Bronchial epithelial cell (primary cell): ENCODE data around the gene KCTD16. TPM values are rescaled to one million over a fixed set of nuclear protein-coding genes. Genes with fewer than 3 reads are reported as not detected.

ENCODE experiments used
- DNase-seq: peaks from one replicate; pipeline ENCODE4 v3.0.0-alpha.2; 2010; ENCODE audit warnings: low read depth
- FAIRE-seq: peaks from 2 replicates; lab custom pipeline; 2011; peaks lifted over from hg19 to GRCh38; lab: Jason Lieb, UNC
- H3K27me3 ChIP-seq: 2 replicates; pipeline ENCODE4 v1.5.1; 2011; ENCODE audit warnings: low read length; ENCODE audit not compliant: control insufficient read depth, insufficient read depth
- H3K36me3 ChIP-seq: 2 replicates; pipeline ENCODE4 v1.5.1; 2011; ENCODE audit warnings: low read length; ENCODE audit not compliant: control insufficient read depth, insufficient read depth
- H3K4me3 ChIP-seq: 2 replicates; pipeline ENCODE4 v1.5.1; 2011; ENCODE audit warnings: mild to moderate bottlenecking, low read depth, low read length, control low read depth
- total RNA-seq: library from RNA; depleted of rRNA; stranded (reverse); fragments of >200 nt; gene quantifications from 2 replicates; pipeline ENCODE4 v1.2.1, GENCODE V29; 2014
- TF ChIP-seq, protein P1 (sequence below): IDR thresholded peaks from 2 replicates; pipeline ENCODE4 v1.5.1; 2011; ENCODE audit warnings: mild to moderate bottlenecking, moderate library complexity, low read length, control low read depth, inconsistent platforms; ENCODE audit not compliant: insufficient read depth, severe bottlenecking

The KCTD16 gene
- total RNA-seq, 1 donor from 2014 or later, result under 0.01 TPM

DNA sequence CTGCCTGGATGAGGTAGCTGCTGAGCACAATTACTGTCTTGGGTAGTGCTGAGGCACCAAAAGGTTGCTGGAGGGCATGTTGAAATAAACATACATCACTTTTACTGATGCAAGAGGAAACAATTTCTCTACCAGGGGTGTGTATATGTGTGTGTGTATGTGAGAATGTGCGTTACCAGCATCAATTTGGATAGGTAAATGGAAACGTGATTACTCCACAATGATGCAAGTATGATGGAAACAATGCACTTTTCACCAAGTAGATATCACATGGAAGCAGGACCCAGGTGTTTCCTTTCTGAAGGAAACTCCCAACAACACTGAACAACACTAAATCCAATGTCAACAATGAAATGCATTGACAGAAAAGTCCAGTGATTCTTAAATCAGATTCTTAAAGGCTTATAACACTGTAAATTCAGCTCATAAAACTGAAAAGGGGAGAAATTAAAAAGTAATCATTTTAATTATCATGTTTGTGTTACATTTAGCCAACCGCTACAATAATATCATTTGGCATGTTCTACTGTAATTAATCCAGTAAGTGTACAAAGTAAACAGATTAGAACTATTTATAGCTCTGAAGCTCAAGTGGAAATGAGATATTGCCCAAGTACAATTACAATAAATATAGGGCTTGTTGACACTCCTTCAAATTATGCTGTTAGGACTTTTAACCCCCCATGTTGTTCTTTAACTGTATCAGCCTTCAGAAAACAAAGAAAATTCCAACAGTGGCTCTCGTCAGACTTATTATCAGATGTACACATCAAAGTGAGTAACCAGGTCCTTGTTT lies 25.5 kb upstream of the KCTD16 start:
- peak; percentile 92 for DNase-seq
- no peaks in the 10 kb centered on the region for H3K36me3 ChIP-seq

DNA sequence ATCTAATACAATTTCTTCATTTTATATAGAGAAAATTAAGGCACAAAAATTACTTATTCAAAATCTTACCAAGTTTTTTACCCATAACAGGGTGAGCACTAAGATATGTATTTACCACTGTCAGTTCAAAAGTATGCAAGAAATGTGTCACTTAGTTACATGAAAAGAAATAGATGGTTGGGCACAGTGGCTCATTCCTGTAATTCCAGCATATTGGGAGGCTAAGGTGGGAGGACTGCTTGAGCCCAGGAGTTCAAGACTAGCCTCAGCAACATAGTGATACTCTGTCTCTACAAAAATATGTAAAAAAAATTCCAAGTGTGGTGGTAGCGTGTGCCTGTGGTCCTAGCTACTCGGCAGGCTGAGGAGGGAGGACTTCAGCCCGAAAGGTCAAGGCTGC lies 19.6 kb upstream of the KCTD16 start:
- Histone ChIP-seq H3K4me3 (no peak overlapping the region), H3K27me3 (no peaks in the 10 kb centered on the region), H3K36me3 (no peaks in the 10 kb centered on the region)
- TF ChIP-seq, protein P1, sequence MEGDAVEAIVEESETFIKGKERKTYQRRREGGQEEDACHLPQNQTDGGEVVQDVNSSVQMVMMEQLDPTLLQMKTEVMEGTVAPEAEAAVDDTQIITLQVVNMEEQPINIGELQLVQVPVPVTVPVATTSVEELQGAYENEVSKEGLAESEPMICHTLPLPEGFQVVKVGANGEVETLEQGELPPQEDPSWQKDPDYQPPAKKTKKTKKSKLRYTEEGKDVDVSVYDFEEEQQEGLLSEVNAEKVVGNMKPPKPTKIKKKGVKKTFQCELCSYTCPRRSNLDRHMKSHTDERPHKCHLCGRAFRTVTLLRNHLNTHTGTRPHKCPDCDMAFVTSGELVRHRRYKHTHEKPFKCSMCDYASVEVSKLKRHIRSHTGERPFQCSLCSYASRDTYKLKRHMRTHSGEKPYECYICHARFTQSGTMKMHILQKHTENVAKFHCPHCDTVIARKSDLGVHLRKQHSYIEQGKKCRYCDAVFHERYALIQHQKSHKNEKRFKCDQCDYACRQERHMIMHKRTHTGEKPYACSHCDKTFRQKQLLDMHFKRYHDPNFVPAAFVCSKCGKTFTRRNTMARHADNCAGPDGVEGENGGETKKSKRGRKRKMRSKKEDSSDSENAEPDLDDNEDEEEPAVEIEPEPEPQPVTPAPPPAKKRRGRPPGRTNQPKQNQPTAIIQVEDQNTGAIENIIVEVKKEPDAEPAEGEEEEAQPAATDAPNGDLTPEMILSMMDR, result no peak
- DNase-seq (no peak), FAIRE-seq (no peak)

More for the DNA sequence above, 25.5 kb upstream of the KCTD16 start:
- H3K4me3 ChIP-seq, result no peak overlapping the region
- TF ChIP-seq, protein P1, result no peak
- no peaks in the 10 kb centered on the region for H3K27me3 ChIP-seq
- peak; percentile 82 for FAIRE-seq

DNA sequence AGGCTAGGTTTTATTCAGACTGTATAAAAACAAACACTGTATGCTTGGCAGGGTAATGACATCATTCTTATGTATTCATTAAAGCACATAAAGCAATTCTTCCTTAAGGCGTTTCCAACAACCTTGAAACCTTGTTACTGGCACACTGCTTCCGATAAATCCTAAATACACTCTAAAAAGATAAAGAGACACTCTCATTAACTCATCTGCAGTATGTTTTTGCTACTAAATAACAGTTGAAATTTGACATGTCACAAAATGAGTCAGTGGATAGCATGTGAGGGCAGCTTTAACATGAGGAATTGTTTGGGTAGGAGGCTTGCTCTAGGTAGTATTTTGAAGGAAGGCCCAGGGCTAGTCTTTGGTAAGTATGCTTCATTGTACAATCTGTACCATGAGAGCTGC lies 13.9 kb upstream of the KCTD16 start:
- Histone ChIP-seq H3K27me3 (no peaks in the 10 kb centered on the region), H3K36me3 (peaks cover 1% of the 10 kb centered on the region), H3K4me3 (no peak overlapping the region)
- DNase-seq, result peak; percentile 40
- TF ChIP-seq, protein P1, result no peak
- FAIRE-seq, result no peak

DNA sequence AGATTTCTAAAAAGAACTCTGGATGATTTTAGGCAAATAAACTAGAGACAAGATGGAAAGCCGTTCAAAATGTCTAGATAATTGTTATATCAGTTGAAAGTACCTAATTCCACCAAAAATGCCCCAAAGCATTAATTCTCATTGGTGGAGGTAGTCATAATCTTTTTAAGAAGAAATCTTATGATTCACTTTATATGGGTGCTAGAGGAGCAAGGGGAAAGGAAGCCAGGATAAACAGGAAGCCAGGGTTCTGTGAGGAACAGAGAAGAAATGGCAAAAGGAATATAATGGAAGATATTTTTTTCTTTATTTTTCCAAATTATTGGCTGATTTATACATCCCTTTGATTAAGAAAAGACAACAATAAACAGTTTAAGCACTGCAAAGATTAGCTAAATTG lies 8.0 kb upstream of the KCTD16 start:
- DNase-seq (no peak), FAIRE-seq (no peak)
- TF ChIP-seq, protein P1, result no peak
- Histone ChIP-seq H3K27me3 (no peaks in the 10 kb centered on the region), H3K36me3 (peaks cover 6% of the 10 kb centered on the region), H3K4me3 (no peak overlapping the region)

DNA sequence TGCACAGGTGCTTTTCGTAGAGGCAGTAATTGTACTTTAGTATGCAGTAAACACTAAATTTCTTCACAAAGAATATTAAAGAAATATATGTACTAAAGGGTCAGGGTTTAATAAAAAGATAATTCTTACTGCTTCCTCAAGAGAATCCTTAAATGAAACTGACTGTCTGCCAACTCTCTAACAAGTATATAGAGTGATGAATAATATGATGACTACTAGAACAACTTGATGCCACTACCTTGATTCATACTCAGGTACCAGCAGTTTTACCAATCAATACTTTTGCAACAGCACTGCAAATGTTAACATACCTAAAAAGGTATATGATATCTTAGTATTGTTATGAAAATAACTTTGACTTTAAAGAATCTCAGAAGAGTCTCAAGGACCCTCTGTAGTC lies 4.0 kb upstream of the KCTD16 start:
- FAIRE-seq, result no peak
- peak; percentile 58 for DNase-seq
- Histone ChIP-seq H3K36me3 (peaks cover 6% of the 10 kb centered on the region), H3K27me3 (no peaks in the 10 kb centered on the region), H3K4me3 (no peak overlapping the region)
- TF ChIP-seq, protein P1, result no peak
